ENCODE measurements around the gene SLF2. TPM values are rescaled to one million over a fixed set of nuclear protein-coding genes. Genes with fewer than 3 reads are reported as not detected.

SLF2 gene
- total and polyA plus RNA-seq, 2 of the 13 experiments (the other 11 are each of a cell fraction or from before 2014, with no cell fraction given): 12.2 to 48.1 TPM

- TF ChIP-seq CHD4 (IDR thresholded peaks at IDR 0.05; ENCODE audit: borderline replicate concordance, low read length) (no peak), SNRNP70 (IDR thresholded peaks at IDR 0.05; ENCODE audit: low read depth, low read length) (no peak), ZFP36L2 (CRISPR knock-in tag; IDR thresholded peaks at IDR 0.05) (no peak), SMAD3 (CRISPR knock-in tag; IDR thresholded peaks at IDR 0.05) (no peak), PAX8 (CRISPR knock-in tag; IDR thresholded peaks at IDR 0.05; ENCODE audit: borderline replicate concordance) (no peak), ZNF816 (CRISPR knock-in tag; IDR thresholded peaks at IDR 0.05; ENCODE audit: borderline replicate concordance) (no peak), POLR2AphosphoS2 (IDR thresholded peaks at IDR 0.05; ENCODE audit: low read depth, low read length) (no peak), GTF3A (CRISPR knock-in tag; conservative IDR thresholded peaks at IDR 0.05) (no peak), ZNF333 (CRISPR knock-in tag; IDR thresholded peaks at IDR 0.05; ENCODE audit: borderline replicate concordance) (no peak), CCAR2 (optimal IDR thresholded peaks at IDR 0.05; ENCODE audit: low read depth, low read length) (no peak), SAFB2 (CRISPR knock-in tag; IDR thresholded peaks at IDR 0.05; ENCODE audit: borderline replicate concordance, low read depth) (no peak), TCF7 (IDR thresholded peaks at IDR 0.05; ENCODE audit: low read depth) (peak; percentile 28; the same call in 1 of the 2 replicates), AGO1 (IDR thresholded peaks at IDR 0.05; ENCODE audit: low read depth, low read length, poor library complexity, severe bottlenecking) (no peak), MEIS1 (CRISPR knock-in tag; IDR thresholded peaks at IDR 0.05; ENCODE audit: borderline replicate concordance) (no peak), ZNF318 (CRISPR knock-in tag; IDR thresholded peaks at IDR 0.05) (no peak), ZFY (CRISPR knock-in tag; IDR thresholded peaks at IDR 0.05) (no peak; the same call in 1 of the 2 replicates), HMG20B (CRISPR knock-in tag; conservative IDR thresholded peaks at IDR 0.05) (no peak), PLRG1 (conservative IDR thresholded peaks at IDR 0.05) (no peak), GATA4 (IDR thresholded peaks at IDR 0.05; ENCODE audit: borderline replicate concordance, low read depth) (no peak)
- TF ChIP-seq, protein P1, sequence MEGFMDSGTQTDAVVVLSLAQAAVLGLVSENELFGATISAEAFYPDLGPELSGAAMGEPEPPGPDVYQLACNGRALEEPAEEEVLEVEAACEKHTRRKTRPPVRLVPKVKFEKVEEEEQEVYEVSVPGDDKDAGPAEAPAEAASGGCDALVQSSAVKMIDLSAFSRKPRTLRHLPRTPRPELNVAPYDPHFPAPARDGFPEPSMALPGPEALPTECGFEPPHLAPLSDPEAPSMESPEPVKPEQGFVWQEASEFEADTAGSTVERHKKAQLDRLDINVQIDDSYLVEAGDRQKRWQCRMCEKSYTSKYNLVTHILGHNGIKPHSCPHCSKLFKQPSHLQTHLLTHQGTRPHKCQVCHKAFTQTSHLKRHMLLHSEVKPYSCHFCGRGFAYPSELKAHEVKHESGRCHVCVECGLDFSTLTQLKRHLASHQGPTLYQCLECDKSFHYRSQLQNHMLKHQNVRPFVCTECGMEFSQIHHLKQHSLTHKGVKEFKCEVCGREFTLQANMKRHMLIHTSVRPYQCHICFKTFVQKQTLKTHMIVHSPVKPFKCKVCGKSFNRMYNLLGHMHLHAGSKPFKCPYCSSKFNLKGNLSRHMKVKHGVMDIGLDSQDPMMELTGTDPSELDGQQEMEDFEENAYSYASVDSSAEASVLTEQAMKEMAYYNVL (CRISPR knock-in tag; IDR thresholded peaks at IDR 0.05; ENCODE audit: borderline replicate concordance): peak; percentile 81
These were observed 57.5 kb downstream of the SLF2 start (continued) for GRCh38 chr10:100970076-100970913.

All from HepG2 (cell line).